Mononuclear cell (primary cell): ENCODE measurements around the gene AIDA. TPM values are rescaled to one million over a fixed set of nuclear protein-coding genes. Genes with fewer than 3 reads are reported as not detected.

ENCODE experiments used
- H3K27me3 ChIP-seq: 2 replicates; pipeline ENCODE4 v1.6.0; 2011; ENCODE audit warnings: low read length, control low read depth; ENCODE audit not compliant: insufficient read depth
- H3K4me1 ChIP-seq: 2 replicates; pipeline ENCODE4 v1.5.1; 2011; ENCODE audit warnings: mild to moderate bottlenecking, low read length, control low read depth; ENCODE audit not compliant: insufficient read depth
- H3K4me3 ChIP-seq: 2 replicates; pipeline ENCODE4 v1.5.1; 2011; ENCODE audit warnings: mild to moderate bottlenecking, low read length, moderate library complexity
- H3K9me3 ChIP-seq: 2 replicates; pipeline ENCODE4 v1.5.1; 2011; ENCODE audit warnings: low read depth, mild to moderate bottlenecking, control low read depth, low read length
- total RNA-seq: library from RNA; depleted of rRNA; stranded (reverse); fragments of >200 nt; gene quantifications from one replicate; pipeline ENCODE4 v1.2.3, GENCODE V29; 2012

The AIDA gene
- total RNA-seq, 1 donor: 22.6 TPM

DNA sequence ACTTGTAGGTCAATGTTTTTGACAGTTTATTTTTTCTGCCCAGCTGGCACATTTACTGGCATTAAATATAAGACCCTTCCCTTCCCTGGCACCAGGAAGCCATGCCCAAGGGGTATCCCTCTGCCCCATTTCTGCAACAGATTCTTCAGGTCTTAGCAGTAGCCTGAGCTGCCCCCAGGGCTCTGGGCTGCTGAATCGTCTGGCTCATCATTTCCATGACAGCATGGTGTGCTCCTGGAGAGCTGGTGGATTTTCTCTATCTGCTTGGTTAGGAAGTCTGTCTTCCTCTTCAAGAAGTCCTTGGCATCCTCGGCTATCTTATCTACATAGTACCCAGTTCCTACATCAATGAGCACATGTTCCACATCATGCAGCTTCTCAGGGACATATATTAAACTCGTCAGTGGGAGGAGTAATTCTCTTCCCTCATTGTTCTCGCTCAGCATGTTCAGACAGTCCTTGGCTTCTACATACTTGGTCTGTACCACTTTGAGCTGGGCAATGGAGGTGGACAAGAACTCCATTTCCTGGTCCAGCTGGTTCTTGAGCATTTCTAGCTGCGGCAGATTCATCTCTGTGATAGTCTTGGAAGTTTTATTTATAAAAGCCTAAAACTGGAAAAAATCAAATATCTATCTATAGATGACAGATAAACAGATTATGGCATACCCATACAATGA lies 70.9 kb downstream of the AIDA start:
- H3K4me3 ChIP-seq: no peak overlapping the region
- H3K9me3 ChIP-seq: no peaks in the 10 kb centered on the region
- H3K4me1 ChIP-seq: peaks cover 18% of the 10 kb centered on the region
- H3K27me3 ChIP-seq: no peaks in the 10 kb centered on the region

DNA sequence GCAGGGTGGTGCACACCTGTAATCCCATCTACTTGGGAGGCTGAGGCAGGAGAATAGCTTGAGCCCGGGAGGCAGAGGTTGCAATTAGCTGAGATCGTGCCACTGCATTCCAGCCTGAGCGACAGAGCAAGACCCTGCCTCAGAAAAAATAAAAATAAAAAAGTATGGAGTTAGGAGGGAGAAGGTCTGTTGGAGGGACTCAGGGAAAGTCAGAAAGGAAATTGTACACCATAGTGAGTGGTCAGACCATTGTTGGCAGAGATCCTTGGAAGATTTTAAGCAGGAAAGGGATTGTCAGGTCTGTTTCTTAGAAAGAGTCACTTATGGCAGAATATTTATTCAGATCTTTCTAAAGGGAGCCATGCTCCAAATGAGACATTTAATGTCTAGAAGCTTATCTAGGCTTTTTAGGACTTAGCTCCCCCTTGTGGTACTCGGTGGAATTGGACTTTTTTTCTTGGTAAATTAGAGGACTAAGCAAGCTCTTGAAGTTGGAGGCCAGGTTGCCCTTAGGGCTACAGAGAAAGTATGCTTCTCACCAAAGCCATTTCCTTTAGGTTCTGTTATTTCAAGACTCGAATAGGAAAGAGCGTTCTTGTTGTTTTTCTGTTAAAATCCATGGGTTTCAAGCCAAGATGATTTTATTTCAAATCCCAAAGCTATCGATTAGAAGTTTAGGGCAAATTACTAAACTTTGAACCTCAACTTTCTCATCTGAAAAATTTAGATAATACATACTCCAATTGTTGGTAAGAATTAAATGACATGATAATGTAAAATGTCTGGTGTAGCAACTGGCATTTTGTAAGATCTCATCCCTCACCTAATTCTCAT lies 77.9 kb downstream of the AIDA start:
- Histone ChIP-seq H3K4me1 (peaks cover 5% of the 10 kb centered on the region), H3K27me3 (no peaks in the 10 kb centered on the region), H3K4me3 (no peak overlapping the region), H3K9me3 (no peaks in the 10 kb centered on the region)

DNA sequence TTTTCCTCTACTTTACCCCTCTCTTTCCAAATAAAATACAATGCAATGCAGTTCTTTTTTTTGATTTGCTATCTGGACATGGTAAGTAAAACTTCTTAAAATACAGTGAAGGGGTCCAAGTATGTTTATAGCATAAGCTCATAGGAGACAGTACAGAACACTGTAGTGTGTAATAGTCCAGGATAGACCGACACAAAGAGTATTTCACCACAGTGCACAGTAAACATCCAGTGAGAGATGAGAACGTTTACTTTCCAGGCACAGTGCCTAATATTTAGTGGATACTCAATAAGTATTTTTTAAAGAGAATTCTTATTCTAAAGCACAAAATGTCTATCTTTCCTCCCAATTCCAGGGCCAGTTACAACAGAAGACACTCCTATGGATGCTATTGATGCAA lies 79.5 kb downstream of the AIDA start:
- peaks cover 5% of the 10 kb centered on the region for H3K4me1 ChIP-seq
- no peak overlapping the region for H3K4me3 ChIP-seq
- H3K9me3 ChIP-seq: no peaks in the 10 kb centered on the region
- H3K27me3 ChIP-seq: no peaks in the 10 kb centered on the region

DNA sequence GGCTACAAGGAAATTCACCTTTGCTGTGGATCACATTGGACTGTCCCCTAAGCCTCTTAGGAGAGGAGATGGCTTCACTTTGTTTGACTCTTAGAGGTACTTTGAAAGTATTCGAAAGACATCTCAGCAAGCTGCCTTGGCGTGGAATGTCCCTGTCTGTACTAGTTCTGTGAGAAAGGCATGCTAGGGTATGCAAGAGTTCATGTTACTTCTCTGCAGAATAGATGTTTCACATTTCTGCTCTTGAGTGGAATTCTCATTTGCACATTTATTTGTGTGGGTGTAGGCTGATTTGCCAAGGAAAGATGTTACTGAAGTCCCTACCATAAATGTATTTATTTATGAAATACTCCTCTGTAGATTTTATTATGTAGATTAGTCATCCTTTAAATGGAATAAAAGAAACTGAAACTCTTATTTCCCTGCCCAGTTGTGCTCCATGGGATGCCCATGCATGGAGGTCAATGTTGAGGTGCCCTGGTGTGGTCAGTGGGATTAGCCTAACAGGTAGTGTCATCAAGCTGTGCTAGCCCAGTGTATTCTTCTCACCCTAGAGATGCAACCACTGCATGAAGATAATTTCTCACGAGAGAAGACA lies 80.6 kb downstream of the AIDA start:
- no peaks in the 10 kb centered on the region for H3K27me3 ChIP-seq
- H3K4me3 ChIP-seq: no peak overlapping the region
- H3K4me1 ChIP-seq: peaks cover 5% of the 10 kb centered on the region
- no peaks in the 10 kb centered on the region for H3K9me3 ChIP-seq

DNA sequence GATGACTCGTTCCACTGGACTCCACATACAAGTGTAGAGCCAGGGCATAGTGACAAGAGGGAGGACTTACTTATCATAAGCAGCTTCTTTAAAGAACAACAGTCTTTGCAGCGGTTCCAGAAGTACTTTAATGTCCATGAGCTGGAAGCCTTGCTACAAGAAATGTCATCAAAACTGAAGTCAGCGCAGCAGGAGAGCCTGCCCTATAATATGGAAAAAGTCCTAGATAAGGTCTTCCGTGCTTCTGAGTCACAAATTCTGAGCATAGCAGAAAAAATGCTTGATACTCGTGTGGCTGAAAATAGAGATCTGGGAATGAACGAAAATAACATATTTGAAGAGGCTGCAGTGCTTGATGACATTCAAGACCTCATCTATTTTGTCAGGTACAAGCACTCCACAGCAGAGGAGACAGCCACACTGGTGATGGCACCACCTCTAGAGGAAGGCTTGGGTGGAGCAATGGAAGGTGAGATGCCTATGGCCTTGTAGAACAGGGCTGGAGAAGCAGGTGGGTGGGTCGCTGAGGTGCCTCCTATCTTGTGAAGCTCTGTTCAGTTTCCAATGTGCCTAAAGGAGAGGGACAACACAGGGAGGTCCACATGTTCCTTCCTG lies 82.3 kb downstream of the AIDA start:
- H3K4me3 ChIP-seq: no peak overlapping the region
- H3K27me3 ChIP-seq: no peaks in the 10 kb centered on the region
- H3K9me3 ChIP-seq: no peaks in the 10 kb centered on the region
- peaks cover 5% of the 10 kb centered on the region for H3K4me1 ChIP-seq

DNA sequence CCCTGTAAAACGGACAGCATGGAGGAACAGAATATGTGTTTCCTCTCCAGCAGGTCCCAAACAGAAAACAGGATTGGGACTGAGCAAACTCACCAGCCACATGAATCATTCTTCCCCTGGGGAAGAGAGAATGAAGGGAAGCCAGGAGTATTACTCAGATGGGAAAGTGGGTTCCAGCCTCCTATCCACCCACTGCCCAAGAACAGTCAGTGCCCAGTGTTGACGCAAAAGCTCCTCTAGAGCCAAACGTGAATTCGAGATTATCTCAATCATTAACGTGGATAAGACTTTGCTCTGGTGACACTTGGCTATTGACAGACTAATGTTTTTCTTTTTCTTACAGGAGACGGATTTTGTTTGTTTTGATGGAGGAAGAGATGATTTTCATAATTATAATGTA lies 85.1 kb downstream of the AIDA start:
- Histone ChIP-seq H3K27me3 (no peaks in the 10 kb centered on the region), H3K4me1 (no peaks in the 10 kb centered on the region), H3K9me3 (no peaks in the 10 kb centered on the region), H3K4me3 (no peak overlapping the region)

DNA sequence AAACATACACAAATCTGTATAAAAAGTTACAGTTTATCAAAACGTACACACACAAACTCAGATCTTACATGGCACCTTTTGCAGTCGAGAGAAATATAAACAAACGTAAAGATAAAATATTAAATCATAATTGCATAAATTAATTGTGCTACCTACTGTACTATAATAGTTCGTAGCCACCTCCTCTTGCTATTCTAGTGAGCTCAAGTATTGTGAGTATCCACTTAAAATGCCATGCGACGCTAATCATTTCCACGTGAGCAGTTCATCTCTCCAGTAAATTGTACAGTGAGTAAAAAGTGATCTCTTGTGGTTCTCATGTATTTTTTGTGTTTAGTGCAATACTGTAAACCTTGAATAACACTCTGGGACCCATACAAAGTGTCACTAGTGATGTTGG lies 88.1 kb downstream of the AIDA start:
- Histone ChIP-seq H3K4me1 (peaks cover 4% of the 10 kb centered on the region), H3K9me3 (no peaks in the 10 kb centered on the region), H3K4me3 (no peak overlapping the region), H3K27me3 (no peaks in the 10 kb centered on the region)

DNA sequence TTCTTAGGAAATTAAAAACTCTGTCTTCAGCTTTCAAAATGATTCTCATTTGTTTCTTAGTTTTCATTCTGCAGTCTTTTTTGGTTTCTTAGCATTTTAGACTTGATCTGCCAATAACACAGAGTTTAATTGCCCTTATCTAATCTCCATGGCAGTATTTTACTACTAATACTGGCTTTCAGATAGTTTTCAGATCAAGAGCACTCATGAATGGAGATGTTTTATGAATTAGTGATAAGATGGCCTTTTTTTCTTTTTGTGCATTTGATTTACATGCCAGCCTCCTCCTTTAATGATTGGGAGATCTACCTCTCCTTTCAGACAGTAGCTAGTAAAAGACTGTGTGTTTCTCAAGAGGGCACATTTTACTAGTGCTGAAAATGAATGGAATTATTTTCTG lies 88.8 kb downstream of the AIDA start:
- Histone ChIP-seq H3K4me1 (peaks cover 11% of the 10 kb centered on the region), H3K4me3 (no peak overlapping the region), H3K27me3 (no peaks in the 10 kb centered on the region), H3K9me3 (no peaks in the 10 kb centered on the region)

DNA sequence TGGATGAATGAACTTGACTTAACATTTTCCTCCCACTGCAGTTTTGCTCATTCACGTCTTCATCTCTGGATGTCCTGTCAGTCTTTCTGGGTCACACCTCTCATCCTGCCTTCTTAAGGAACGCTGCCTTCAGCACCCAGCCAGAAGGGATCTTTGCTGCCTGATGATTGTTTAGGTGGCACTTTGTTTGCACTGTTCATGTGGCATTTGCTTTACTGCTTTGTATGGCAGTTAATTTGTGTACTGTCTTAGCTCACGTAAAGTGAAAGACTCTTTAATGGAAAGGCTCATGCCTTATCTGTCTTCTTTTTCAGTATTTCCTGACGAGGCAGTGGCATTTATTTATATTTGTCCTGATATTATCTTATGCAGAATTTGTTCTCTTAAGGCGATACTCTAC lies 89.5 kb downstream of the AIDA start:
- no peaks in the 10 kb centered on the region for H3K27me3 ChIP-seq
- no peaks in the 10 kb centered on the region for H3K9me3 ChIP-seq
- H3K4me3 ChIP-seq: no peak overlapping the region
- H3K4me1 ChIP-seq: peaks cover 11% of the 10 kb centered on the region

DNA sequence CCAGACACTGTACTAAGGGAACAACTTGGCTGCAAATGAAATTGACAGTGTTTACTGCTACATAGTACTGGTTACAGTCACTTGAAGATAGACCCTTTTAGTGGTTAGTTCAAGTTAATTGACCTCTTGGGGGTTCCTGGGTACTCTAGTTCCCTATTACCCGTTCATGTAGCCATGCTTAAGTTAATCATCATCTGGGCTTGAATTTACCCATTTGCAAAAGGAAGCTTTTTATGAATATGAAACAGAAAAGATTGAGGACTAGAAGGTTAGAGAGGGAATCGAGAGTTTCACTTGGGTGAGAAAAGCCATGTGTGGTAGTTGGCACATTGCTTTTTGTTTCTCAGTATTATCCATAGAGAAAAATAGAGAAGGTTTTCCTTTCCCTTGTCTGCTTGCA lies 91.7 kb downstream of the AIDA start:
- Histone ChIP-seq H3K4me1 (peaks cover 17% of the 10 kb centered on the region), H3K9me3 (no peaks in the 10 kb centered on the region), H3K4me3 (no peak overlapping the region), H3K27me3 (peaks cover under 1% of the 10 kb centered on the region)

DNA sequence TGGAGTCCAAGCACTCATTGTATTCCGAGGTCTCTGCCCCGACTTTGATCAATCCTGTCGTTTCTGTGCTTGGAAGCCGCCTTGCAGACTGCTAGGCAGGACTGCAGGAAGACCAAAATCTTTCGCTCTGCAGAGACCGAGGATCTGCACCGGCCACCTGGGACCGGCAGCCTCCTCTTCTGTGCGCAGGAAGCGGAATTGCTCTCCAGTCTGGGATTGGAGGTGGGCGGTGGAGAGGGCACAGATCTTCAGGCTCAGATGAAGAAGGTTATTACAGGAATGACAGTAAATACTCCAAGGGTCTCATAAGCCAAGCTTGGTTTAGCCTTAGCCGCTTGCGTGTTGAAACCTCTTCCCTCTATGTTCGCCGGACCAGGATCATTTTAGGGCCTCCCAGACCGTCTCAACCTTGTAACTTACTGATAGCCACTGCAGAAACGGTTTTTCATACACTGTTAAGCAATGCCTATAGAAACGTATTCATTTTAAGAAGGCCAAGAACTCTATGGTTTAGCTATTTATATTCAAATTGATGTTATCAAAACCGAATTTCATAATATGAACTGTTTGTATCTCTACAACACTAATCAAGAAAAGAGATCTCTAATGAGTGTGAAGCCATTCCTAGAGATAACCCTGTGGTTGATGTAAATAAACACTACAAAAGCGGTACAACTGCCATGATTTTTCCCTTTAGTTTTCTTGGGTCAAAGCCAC lies 93.3 kb downstream of the AIDA start:
- Histone ChIP-seq H3K27me3 (peaks cover 13% of the 10 kb centered on the region), H3K4me1 (peaks cover 17% of the 10 kb centered on the region), H3K9me3 (no peaks in the 10 kb centered on the region), H3K4me3 (peak overlapping the region; percentile 68)

Other genes starting within 250 kb of the AIDA start
- not detected for gene HHIPL2, start 164.4 kb downstream of the AIDA start, total RNA-seq
- gene TAF1A, start 122.6 kb downstream of the AIDA start, total RNA-seq: 8.3 TPM
- gene MIA3, start 94.4 kb downstream of the AIDA start, total RNA-seq: 60.8 TPM
- gene BROX, start 73 bp upstream of the AIDA start, total RNA-seq: 55.7 TPM
- gene FAM177B, start 24.7 kb upstream of the AIDA start, total RNA-seq: 0.63 TPM
- gene DISP1, start 102.5 kb upstream of the AIDA start, total RNA-seq: 0.73 TPM